Glutamatergic neuron (in vitro differentiated cells): ENCODE results near the gene PROX1. TPM values are rescaled to one million over a fixed set of nuclear protein-coding genes. Genes with fewer than 3 reads are reported as not detected.

Experiments used
- DNase-seq: peaks from one replicate; pipeline ENCODE4 v3.0.0; 2022
- H3K27ac Mint-ChIP-seq: one replicate; pipeline ENCODE4 v1.8.0; 2020; ENCODE audit warnings: mild to moderate bottlenecking, mixed read lengths, inconsistent platforms; ENCODE audit not compliant: unreplicated experiment
- H3K27me3 Mint-ChIP-seq: one replicate; pipeline ENCODE4 v1.8.0; 2020; ENCODE audit warnings: mild to moderate bottlenecking, moderate library complexity, mixed read lengths, inconsistent platforms; ENCODE audit not compliant: unreplicated experiment
- H3K36me3 Mint-ChIP-seq: one replicate; pipeline ENCODE4 v1.8.0; 2020; ENCODE audit warnings: mild to moderate bottlenecking, mixed read lengths, inconsistent platforms; ENCODE audit not compliant: unreplicated experiment
- H3K4me1 Mint-ChIP-seq: one replicate; pipeline ENCODE4 v1.8.0; 2020; ENCODE audit warnings: mild to moderate bottlenecking, low read depth, mixed read lengths, inconsistent platforms; ENCODE audit not compliant: unreplicated experiment
- H3K4me3 Mint-ChIP-seq: one replicate; pipeline ENCODE4 v1.8.0; 2020; ENCODE audit warnings: mild to moderate bottlenecking, mixed read lengths, inconsistent platforms; ENCODE audit not compliant: unreplicated experiment
- H3K9me3 Mint-ChIP-seq: one replicate; pipeline ENCODE4 v1.8.0; 2020; ENCODE audit warnings: mild to moderate bottlenecking, moderate library complexity, mixed read lengths, inconsistent platforms; ENCODE audit not compliant: unreplicated experiment
- CTCF ChIP-seq: fragments of 200-600 bp; sonication (generic); IDR thresholded peaks from one replicate; pipeline ENCODE4 v1.5.0; 2021; ENCODE audit not compliant: partially characterized antibody, unreplicated experiment
- total RNA-seq: library from RNA; stranded (reverse); fragmentation: NEBNext Ultra II Directional; extraction: Animal tissue kit (Norgen Biotek cat#: 25700); gene quantifications from one replicate; pipeline ENCODE4 v1.2.1, GENCODE V29; 2021; ENCODE audit not compliant: unreplicated experiment

The PROX1 gene
- total RNA-seq, 1 donor from 2014 or later = 68.4 TPM

- Mint-ChIP-seq H3K4me3 (peak overlapping the region; percentile 71), H3K9me3 (peaks cover 6% of the 10 kb centered on the region), H3K27me3 (peaks cover 5% of the 10 kb centered on the region), H3K27ac (peak overlapping the region; percentile 78), H3K36me3 (peaks cover 8% of the 10 kb centered on the region), H3K4me1 (peaks cover 61% of the 10 kb centered on the region)
- no peak for DNase-seq
- no peak for TF ChIP-seq CTCF
These were observed 20.6 kb downstream of the PROX1 start for GRCh38 chr1:214008347-214008746.

GRCh38 chr1:214008791-214009422, 21.1 kb downstream of the PROX1 start:
- Mint-ChIP-seq H3K9me3 (peaks cover 3% of the 10 kb centered on the region), H3K4me3 (peak overlapping the region; percentile 71), H3K27me3 (peaks cover 5% of the 10 kb centered on the region), H3K27ac (peak overlapping the region; percentile 78), H3K4me1 (peaks cover 57% of the 10 kb centered on the region), H3K36me3 (peaks cover 8% of the 10 kb centered on the region)
- TF ChIP-seq CTCF = no peak
- no peak for DNase-seq

GRCh38 chr1:214009423-214010196, 21.8 kb downstream of the PROX1 start:
- no peak for TF ChIP-seq CTCF
- Mint-ChIP-seq H3K4me3 (peak overlapping the region; percentile 71), H3K9me3 (no peaks in the 10 kb centered on the region), H3K27ac (no peak overlapping the region), H3K36me3 (peaks cover 8% of the 10 kb centered on the region), H3K4me1 (peaks cover 52% of the 10 kb centered on the region), H3K27me3 (peaks cover 2% of the 10 kb centered on the region)
- no peak for DNase-seq

- H3K27me3 Mint-ChIP-seq = peaks cover 2% of the 10 kb centered on the region
- TF ChIP-seq CTCF = no peak
- H3K4me1 Mint-ChIP-seq = peaks cover 53% of the 10 kb centered on the region
- DNase-seq = no peak
- no peak overlapping the region for H3K27ac Mint-ChIP-seq
- peak overlapping the region; percentile 4 for H3K4me3 Mint-ChIP-seq
- no peaks in the 10 kb centered on the region for H3K9me3 Mint-ChIP-seq
- H3K36me3 Mint-ChIP-seq = peaks cover 8% of the 10 kb centered on the region
These were observed 22.4 kb downstream of the PROX1 start for GRCh38 chr1:214010197-214010573.

- Mint-ChIP-seq H3K9me3 (no peaks in the 10 kb centered on the region), H3K36me3 (peaks cover 8% of the 10 kb centered on the region), H3K27me3 (peaks cover 2% of the 10 kb centered on the region), H3K4me3 (no peak overlapping the region), H3K27ac (no peak overlapping the region), H3K4me1 (peaks cover 49% of the 10 kb centered on the region)
- no peak for DNase-seq
- TF ChIP-seq CTCF = no peak
These were observed 22.9 kb downstream of the PROX1 start for GRCh38 chr1:214010717-214011116.
